BE2C (cell line): ENCODE data around the gene PDCL3.

Experiments
- DNase-seq: peaks from one replicate; pipeline ENCODE4 v3.0.0-alpha.2; 2020
- H3K27me3 ChIP-seq: fragments of 250-450 bp; sonication (Bioruptor Pico); 2 replicates; pipeline ENCODE4 v1.5.1; 2020; ENCODE audit warnings: mild to moderate bottlenecking
- H3K36me3 ChIP-seq: fragments of 250-450 bp; sonication (Bioruptor Pico); 2 replicates; pipeline ENCODE4 v1.5.1; 2020; ENCODE audit warnings: mild to moderate bottlenecking
- H3K4me1 ChIP-seq: fragments of 250-450 bp; sonication (Bioruptor Pico); 2 replicates; pipeline ENCODE4 v1.5.1; 2020
- H3K4me3 ChIP-seq: 2 replicates; pipeline ENCODE4 v1.5.1; 2011; ENCODE audit warnings: low read depth, low read length
- H3K9me3 ChIP-seq: fragments of 250-450 bp; sonication (Bioruptor Pico); 2 replicates; pipeline ENCODE4 v1.5.1; 2020
- CTCF ChIP-seq: IDR thresholded peaks from 2 replicates; pipeline ENCODE4 v1.5.1; 2012; ENCODE audit warnings: mild to moderate bottlenecking, low read depth, low read length

PDCL3 gene

GRCh38 chr2:100610381-100610831 lies 47.6 kb downstream of the PDCL3 start:
- DNase-seq: peak; percentile 63
- Histone ChIP-seq H3K4me1 (no peaks in the 10 kb centered on the region), H3K4me3 (no peak overlapping the region), H3K27me3 (no peaks in the 10 kb centered on the region), H3K9me3 (no peaks in the 10 kb centered on the region), H3K36me3 (no peaks in the 10 kb centered on the region)
- peak; percentile 60 for TF ChIP-seq CTCF

- Histone ChIP-seq H3K4me1 (no peaks in the 10 kb centered on the region), H3K36me3 (no peaks in the 10 kb centered on the region), H3K9me3 (no peaks in the 10 kb centered on the region), H3K27me3 (no peaks in the 10 kb centered on the region), H3K4me3 (no peak overlapping the region)
- no peak for TF ChIP-seq CTCF
- no peak for DNase-seq
Measured at GRCh38 chr2:100611079-100612029, 48.6 kb downstream of the PDCL3 start.

- no peaks in the 10 kb centered on the region for H3K4me1 ChIP-seq
- no peak for TF ChIP-seq CTCF
- H3K36me3 ChIP-seq: no peaks in the 10 kb centered on the region
- H3K9me3 ChIP-seq: no peaks in the 10 kb centered on the region
- no peak overlapping the region for H3K4me3 ChIP-seq
- no peaks in the 10 kb centered on the region for H3K27me3 ChIP-seq
- DNase-seq: no peak
Measured at GRCh38 chr2:100612388-100613000, 49.7 kb downstream of the PDCL3 start.

- Histone ChIP-seq H3K9me3 (no peaks in the 10 kb centered on the region), H3K36me3 (no peaks in the 10 kb centered on the region), H3K4me3 (no peak overlapping the region), H3K27me3 (no peaks in the 10 kb centered on the region), H3K4me1 (no peaks in the 10 kb centered on the region)
- no peak for TF ChIP-seq CTCF
- DNase-seq: no peak
Measured at GRCh38 chr2:100613719-100614118, 50.9 kb downstream of the PDCL3 start.

GRCh38 chr2:100614455-100615000 lies 51.7 kb downstream of the PDCL3 start:
- no peak overlapping the region for H3K4me3 ChIP-seq
- TF ChIP-seq CTCF: no peak
- H3K36me3 ChIP-seq: no peaks in the 10 kb centered on the region
- DNase-seq: no peak
- H3K9me3 ChIP-seq: no peaks in the 10 kb centered on the region
- H3K4me1 ChIP-seq: no peaks in the 10 kb centered on the region
- no peaks in the 10 kb centered on the region for H3K27me3 ChIP-seq
